Measurements from ENCODE around the gene SHB. TPM values are rescaled to one million over a fixed set of nuclear protein-coding genes. Genes with fewer than 3 reads are reported as not detected.

SHB gene
- total and polyA plus RNA-seq, 2 of the 13 experiments (the other 11 are each of a cell fraction or from before 2014, with no cell fraction given) = 19.4 to 20.7 TPM

DNA sequence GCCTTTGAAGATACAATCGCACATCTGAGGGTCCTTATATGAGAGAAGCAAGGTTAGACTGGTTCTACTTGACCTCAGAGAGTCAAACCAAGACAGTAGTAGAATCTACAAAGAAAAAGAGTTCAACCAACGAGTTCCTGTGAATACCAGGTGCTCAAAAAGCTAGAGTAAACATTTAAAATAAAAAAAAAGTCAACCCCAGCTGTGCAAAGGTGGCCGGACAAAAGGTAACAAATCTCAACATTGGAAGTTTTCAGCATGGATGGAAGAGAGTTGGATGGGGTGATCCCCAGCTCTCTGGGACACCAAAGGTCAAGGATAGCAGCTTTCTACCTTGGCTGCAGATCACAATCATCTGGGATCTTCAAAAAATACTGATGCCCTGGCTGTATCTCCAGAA, 14.4 kb downstream of the SHB start:
- peaks cover 97% of the 10 kb centered on the region for H3K79me2 ChIP-seq (ENCODE audit: insufficient read depth, low read length)
- peak overlapping the region; percentile 19; the same call in 1 of the 2 replicates for H3K9ac ChIP-seq (ENCODE audit: insufficient read depth, low read depth, low read length)
- peak overlapping the region; percentile 18 for H3K4me2 ChIP-seq (ENCODE audit: low read depth, low read length)
- H3K4me3 ChIP-seq (replicated peaks in 1 of 3; ENCODE audit: insufficient read depth in 1 of 3, low read depth in 2 of 3, low read length in 3 of 3) = no peak overlapping the region
- CTCF ChIA-PET (ENCODE audit: low intra/inter-chr PET ratio, low total read pairs) = no interaction called here
- H3K27me3 ChIP-seq (ENCODE audit: control insufficient read depth in 1 of 2, insufficient read depth in 2 of 2, low read length in 2 of 2) = no peaks in the 10 kb centered on the region
- FAIRE-seq (no peak), ATAC-seq (no peak), DNase-seq (ENCODE audit: low spot score) (no peak)
- peaks cover 22% of the 10 kb centered on the region for H4K20me1 ChIP-seq (ENCODE audit: insufficient read depth, low read length)
- no peaks in the 10 kb centered on the region for H3K9me3 ChIP-seq (ENCODE audit: low read length)
- no peak overlapping the region for H2AFZ ChIP-seq (ENCODE audit: low read length)
- peaks cover 100% of the 10 kb centered on the region for H3K4me1 ChIP-seq (ENCODE audit: insufficient read depth, low read length)
- no TSS peak for BruUV-seq (replicated peaks)
- 48% methylated on average over 3 of the region's 3 CpGs for WGBS (ENCODE audit: low lambda C conversion rate)
- intact Hi-C loops (cut with micrococcal nuclease; ENCODE audit: unreplicated experiment) (no loop called here), in situ Hi-C loops (cut with HindIII; ENCODE audit: extremely low pct_ligation_motif_present, low pct_unique_long_range_greater_than_20kb) (no loop called here)
- H3K27ac ChIP-seq (ENCODE audit: extremely low read length, insufficient read depth, low read length) = peak overlapping the region; percentile 31
- POLR2A ChIA-PET = interaction anchor here (1.0 to 4.3 kb wide), 2 partner anchors 8 to 46 kb away, joined by 3 to 26 read pairs; no protein-coding TSS in a partner anchor
- peaks cover 2 to 38% of the 10 kb centered on the region in 2 experiments; a peak in 4 of 5 replicates for H3K36me3 ChIP-seq (replicated peaks in 1 of 2; ENCODE audit: control insufficient read depth in 1 of 2, insufficient read depth in 2 of 2, low read length in 2 of 2)
- TF ChIP-seq, protein P1, sequence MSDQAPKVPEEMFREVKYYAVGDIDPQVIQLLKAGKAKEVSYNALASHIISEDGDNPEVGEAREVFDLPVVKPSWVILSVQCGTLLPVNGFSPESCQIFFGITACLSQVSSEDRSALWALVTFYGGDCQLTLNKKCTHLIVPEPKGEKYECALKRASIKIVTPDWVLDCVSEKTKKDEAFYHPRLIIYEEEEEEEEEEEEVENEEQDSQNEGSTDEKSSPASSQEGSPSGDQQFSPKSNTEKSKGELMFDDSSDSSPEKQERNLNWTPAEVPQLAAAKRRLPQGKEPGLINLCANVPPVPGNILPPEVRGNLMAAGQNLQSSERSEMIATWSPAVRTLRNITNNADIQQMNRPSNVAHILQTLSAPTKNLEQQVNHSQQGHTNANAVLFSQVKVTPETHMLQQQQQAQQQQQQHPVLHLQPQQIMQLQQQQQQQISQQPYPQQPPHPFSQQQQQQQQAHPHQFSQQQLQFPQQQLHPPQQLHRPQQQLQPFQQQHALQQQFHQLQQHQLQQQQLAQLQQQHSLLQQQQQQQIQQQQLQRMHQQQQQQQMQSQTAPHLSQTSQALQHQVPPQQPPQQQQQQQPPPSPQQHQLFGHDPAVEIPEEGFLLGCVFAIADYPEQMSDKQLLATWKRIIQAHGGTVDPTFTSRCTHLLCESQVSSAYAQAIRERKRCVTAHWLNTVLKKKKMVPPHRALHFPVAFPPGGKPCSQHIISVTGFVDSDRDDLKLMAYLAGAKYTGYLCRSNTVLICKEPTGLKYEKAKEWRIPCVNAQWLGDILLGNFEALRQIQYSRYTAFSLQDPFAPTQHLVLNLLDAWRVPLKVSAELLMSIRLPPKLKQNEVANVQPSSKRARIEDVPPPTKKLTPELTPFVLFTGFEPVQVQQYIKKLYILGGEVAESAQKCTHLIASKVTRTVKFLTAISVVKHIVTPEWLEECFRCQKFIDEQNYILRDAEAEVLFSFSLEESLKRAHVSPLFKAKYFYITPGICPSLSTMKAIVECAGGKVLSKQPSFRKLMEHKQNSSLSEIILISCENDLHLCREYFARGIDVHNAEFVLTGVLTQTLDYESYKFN (CRISPR knock-in tag; conservative IDR thresholded peaks at IDR 0.05) = 0 out of 2 replicates have a peak, but pooled peaks have one; percentile 18
- no peak for TF ChIP-seq ZNF775 (CRISPR knock-in tag; IDR thresholded peaks at IDR 0.05; ENCODE audit: borderline replicate concordance)
- peak; percentile 19; the same call in 1 of the 2 replicates for TF ChIP-seq MED1 (CRISPR knock-in tag; IDR thresholded peaks at IDR 0.05)
- no peak for TF ChIP-seq ETV5 (CRISPR knock-in tag; IDR thresholded peaks at IDR 0.05; ENCODE audit: borderline replicate concordance)
- TF ChIP-seq, protein P2, sequence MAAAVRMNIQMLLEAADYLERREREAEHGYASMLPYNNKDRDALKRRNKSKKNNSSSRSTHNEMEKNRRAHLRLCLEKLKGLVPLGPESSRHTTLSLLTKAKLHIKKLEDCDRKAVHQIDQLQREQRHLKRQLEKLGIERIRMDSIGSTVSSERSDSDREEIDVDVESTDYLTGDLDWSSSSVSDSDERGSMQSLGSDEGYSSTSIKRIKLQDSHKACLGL (CRISPR knock-in tag; IDR thresholded peaks at IDR 0.05) = no peak
- TF ChIP-seq ZNF746 (CRISPR knock-in tag; IDR thresholded peaks at IDR 0.05) = no peak
- TF ChIP-seq, protein P3, sequence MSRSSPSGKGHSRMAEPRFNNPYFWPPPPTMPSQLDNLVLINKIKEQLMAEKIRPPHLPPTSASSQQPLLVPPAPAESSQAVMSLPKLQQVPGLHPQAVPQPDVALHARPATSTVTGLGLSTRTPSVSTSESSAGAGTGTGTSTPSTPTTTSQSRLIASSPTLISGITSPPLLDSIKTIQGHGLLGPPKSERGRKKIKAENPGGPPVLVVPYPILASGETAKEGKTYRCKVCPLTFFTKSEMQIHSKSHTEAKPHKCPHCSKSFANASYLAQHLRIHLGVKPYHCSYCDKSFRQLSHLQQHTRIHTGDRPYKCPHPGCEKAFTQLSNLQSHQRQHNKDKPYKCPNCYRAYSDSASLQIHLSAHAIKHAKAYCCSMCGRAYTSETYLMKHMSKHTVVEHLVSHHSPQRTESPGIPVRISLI (CRISPR knock-in tag; IDR thresholded peaks at IDR 0.05; ENCODE audit: borderline replicate concordance) = peak; percentile 73; the same call in 1 of the 2 replicates
- peak; percentile 24; the same call in 1 of the 2 replicates for TF ChIP-seq HNF4A (CRISPR knock-in tag; IDR thresholded peaks at IDR 0.05)
- no peak for TF ChIP-seq ZMAT3 (CRISPR knock-in tag; conservative IDR thresholded peaks at IDR 0.05)
- TF ChIP-seq, protein P4, sequence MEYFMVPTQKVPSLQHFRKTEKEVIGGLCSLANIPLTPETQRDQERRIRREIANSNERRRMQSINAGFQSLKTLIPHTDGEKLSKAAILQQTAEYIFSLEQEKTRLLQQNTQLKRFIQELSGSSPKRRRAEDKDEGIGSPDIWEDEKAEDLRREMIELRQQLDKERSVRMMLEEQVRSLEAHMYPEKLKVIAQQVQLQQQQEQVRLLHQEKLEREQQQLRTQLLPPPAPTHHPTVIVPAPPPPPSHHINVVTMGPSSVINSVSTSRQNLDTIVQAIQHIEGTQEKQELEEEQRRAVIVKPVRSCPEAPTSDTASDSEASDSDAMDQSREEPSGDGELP (IDR thresholded peaks at IDR 0.05; ENCODE audit: borderline replicate concordance, low read depth) = peak; percentile 43; the same call in 1 of the 2 replicates
- peak; percentile 35; the same call in 1 of the 2 replicates for TF ChIP-seq NR2F6 (IDR thresholded peaks at IDR 0.05)
- peak; percentile 22; the same call in 1 of the 2 replicates for TF ChIP-seq NR2F6 (CRISPR knock-in tag; IDR thresholded peaks at IDR 0.05)
- TF ChIP-seq, protein P5, sequence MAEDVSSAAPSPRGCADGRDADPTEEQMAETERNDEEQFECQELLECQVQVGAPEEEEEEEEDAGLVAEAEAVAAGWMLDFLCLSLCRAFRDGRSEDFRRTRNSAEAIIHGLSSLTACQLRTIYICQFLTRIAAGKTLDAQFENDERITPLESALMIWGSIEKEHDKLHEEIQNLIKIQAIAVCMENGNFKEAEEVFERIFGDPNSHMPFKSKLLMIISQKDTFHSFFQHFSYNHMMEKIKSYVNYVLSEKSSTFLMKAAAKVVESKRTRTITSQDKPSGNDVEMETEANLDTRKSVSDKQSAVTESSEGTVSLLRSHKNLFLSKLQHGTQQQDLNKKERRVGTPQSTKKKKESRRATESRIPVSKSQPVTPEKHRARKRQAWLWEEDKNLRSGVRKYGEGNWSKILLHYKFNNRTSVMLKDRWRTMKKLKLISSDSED (CRISPR knock-in tag; IDR thresholded peaks at IDR 0.05) = no peak
- TF ChIP-seq ISL2 (CRISPR knock-in tag; IDR thresholded peaks at IDR 0.05) = 0 out of 2 replicates have a peak, but pooled peaks have one; percentile 23
- TF ChIP-seq SOX13 (IDR thresholded peaks at IDR 0.05) = no peak
- peak in 1 of 2 experiments; percentile 13; a peak in 1 of 4 replicates for TF ChIP-seq SOX13 (CRISPR knock-in tag; conservative IDR thresholded peaks at IDR 0.05 in 1 of 2, IDR thresholded peaks at IDR 0.05 in 1 of 2)

Data from HepG2 (cell line).